Activated naive CD8-positive, alpha-beta T cell treated with anti-CD3 and anti-CD28 coated beads, Interleukin-2, amount 10 ng/mL, durations not matched to agents 7 days and 5 days (primary cell): Measurements from ENCODE around the gene NFIB. TPM values are rescaled to one million over a fixed set of nuclear protein-coding genes. Genes with fewer than 3 reads are reported as not detected.

Experiments used
- ATAC-seq: fragments of 150-1000 bp; cut with Tn5 transposase; one replicate; pipeline ENCODE4 v1.10.0; 2021; ENCODE audit warnings: low read depth, moderate library complexity
- POLR2A ChIA-PET: fragments of 350-600 bp; sonication (Branson Sonifier 250); formaldehyde crosslinking; loops from one replicate; lab custom pipeline; 2021; ENCODE audit warnings: antibody characterized with exemption; lab: Charles Lee
- DNase-seq: peaks from one replicate; pipeline ENCODE4 v3.0.0; 2021
- H3K27ac Mint-ChIP-seq: one replicate; pipeline ENCODE4 v1.8.0; 2022; ENCODE audit warnings: mild to moderate bottlenecking, mixed read lengths
- H3K27me3 Mint-ChIP-seq: one replicate; pipeline ENCODE4 v1.8.0; 2022; ENCODE audit warnings: mild to moderate bottlenecking, moderate library complexity, mixed read lengths
- H3K36me3 Mint-ChIP-seq: one replicate; pipeline ENCODE4 v1.8.0; 2021; ENCODE audit warnings: mild to moderate bottlenecking, mixed read lengths
- H3K4me1 Mint-ChIP-seq: one replicate; pipeline ENCODE4 v1.8.0; 2021; ENCODE audit warnings: mixed read lengths
- H3K4me3 Mint-ChIP-seq: one replicate; pipeline ENCODE4 v1.8.0; 2022; ENCODE audit warnings: mild to moderate bottlenecking, moderate library complexity, mixed read lengths
- H3K9me3 Mint-ChIP-seq: one replicate; pipeline ENCODE4 v1.8.0; 2021; ENCODE audit warnings: mixed read lengths
- total RNA-seq, 2 experiments: library from RNA; stranded (reverse); gene quantifications; one replicate each; pipeline ENCODE4 v1.2.3, GENCODE V29; 2021

Gene NFIB
- total RNA-seq, 2 experiments from 2014 or later: not detected

DNA sequence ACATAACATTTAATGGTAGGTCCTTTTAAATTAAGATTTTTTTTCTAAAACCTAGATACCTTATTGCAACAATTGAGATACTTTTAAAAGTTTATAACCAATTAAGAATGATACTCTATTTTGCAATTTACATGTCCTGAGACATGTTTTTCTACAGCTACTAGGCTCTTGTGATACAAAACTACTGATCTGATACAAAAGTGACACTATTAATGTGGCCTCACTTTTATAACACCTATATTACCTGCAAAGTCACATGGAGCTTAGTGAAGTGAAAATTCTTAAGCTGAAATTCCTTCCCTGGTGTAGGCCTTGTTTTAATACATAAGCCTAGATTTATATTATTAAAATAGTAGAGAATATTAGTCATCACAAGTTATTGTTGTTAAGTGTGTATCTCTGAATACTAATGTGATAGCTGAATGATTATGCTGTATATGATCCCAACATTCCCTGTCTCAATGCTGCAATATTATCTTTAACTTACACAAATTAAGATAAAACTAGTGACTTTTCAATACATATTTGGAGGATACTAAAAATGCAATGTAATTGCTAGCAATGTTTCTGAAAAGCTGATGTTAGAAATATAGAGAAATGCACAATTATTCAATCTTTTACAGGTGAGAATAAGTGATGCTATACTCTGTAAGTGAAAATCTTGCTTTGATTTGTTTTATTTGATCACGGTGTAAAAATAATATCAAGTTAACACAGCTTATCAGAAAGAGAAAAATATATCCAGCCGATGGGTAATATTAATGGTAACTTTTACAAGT, 2.6 kb downstream of the NFIB start:
- Mint-ChIP-seq H3K4me1 (peaks cover 14% of the 10 kb centered on the region), H3K27ac (no peak overlapping the region), H3K27me3 (peaks cover 39% of the 10 kb centered on the region), H3K9me3 (no peaks in the 10 kb centered on the region), H3K36me3 (peaks cover 6% of the 10 kb centered on the region), H3K4me3 (no peak overlapping the region)
- POLR2A ChIA-PET: no interaction called here
- DNase-seq (no peak), ATAC-seq (no peak)

DNA sequence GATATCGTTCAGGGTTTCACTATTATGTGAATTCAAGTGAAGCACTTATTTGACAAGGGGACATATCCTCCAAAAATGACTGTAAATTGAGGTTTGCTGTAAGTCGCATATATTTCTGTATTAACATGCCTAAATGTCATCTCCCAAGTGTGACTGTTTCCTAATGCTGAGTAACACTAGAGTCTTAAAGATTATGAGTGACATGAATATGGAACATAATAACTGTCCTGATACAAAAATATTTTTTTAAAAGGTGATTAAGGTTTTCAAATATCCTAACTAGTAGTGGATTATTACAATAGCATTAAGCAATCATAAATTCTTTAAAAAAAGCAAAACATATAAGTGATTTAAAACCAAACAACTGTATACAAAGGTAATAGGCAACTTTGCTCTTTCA, 3.6 kb downstream of the NFIB start:
- Mint-ChIP-seq H3K36me3 (peaks cover 6% of the 10 kb centered on the region), H3K27ac (no peak overlapping the region), H3K9me3 (no peaks in the 10 kb centered on the region), H3K4me3 (no peak overlapping the region), H3K27me3 (peaks cover 33% of the 10 kb centered on the region), H3K4me1 (peaks cover 11% of the 10 kb centered on the region)
- ATAC-seq: no peak
- DNase-seq: no peak
- POLR2A ChIA-PET: no interaction called here

DNA sequence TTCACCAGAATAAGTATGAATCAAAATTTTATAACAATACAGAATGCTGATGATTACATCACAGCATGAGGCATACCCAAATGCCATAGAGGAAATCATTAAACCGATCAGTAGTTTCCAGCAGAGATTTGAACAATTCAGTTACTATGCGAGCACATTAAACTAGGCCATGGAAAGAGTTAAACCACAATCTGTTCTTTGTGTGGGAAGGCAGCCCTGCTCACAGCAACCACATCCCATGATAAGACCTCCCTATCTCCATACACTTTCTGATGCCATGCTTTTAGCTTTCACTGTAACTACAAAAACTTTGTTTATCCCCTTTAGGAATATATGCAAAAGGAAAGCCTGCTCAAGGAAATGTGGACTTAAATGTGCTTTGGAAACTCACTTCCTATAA, 4.5 kb downstream of the NFIB start:
- peaks cover 36% of the 10 kb centered on the region for H3K27me3 Mint-ChIP-seq
- no peak for ATAC-seq
- H3K36me3 Mint-ChIP-seq: peaks cover 6% of the 10 kb centered on the region
- H3K4me1 Mint-ChIP-seq: peaks cover 8% of the 10 kb centered on the region
- no peak overlapping the region for H3K27ac Mint-ChIP-seq
- no peaks in the 10 kb centered on the region for H3K9me3 Mint-ChIP-seq
- H3K4me3 Mint-ChIP-seq: no peak overlapping the region
- POLR2A ChIA-PET: no interaction called here
- no peak for DNase-seq

DNA sequence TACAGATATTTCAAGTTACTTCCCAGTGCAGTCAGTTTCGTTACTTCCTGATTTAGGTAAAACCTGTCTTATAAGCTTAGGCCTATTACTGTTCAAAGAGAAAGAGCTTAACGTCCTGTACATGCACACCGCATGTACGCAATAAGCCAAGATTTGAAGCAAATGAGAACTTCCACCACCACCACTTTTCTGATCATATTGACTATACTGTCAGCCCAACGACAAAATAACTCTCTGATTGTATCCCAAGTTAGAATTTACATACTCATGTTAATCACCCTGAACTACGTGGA, 5.1 kb downstream of the NFIB start:
- no peak overlapping the region for H3K27ac Mint-ChIP-seq
- POLR2A ChIA-PET: no interaction called here
- no peak for ATAC-seq

GRCh38 chr9:14307989-14308852, 5.7 kb downstream of the NFIB start:
- H3K9me3 Mint-ChIP-seq: no peaks in the 10 kb centered on the region
- DNase-seq: no peak
- no peak overlapping the region for H3K27ac Mint-ChIP-seq
- H3K4me3 Mint-ChIP-seq: no peak overlapping the region
- ATAC-seq: no peak
- peaks cover 30% of the 10 kb centered on the region for H3K27me3 Mint-ChIP-seq
- peaks cover 2% of the 10 kb centered on the region for H3K4me1 Mint-ChIP-seq
- no peaks in the 10 kb centered on the region for H3K36me3 Mint-ChIP-seq
- POLR2A ChIA-PET: no interaction called here

More for the DNA sequence above, 5.1 kb downstream of the NFIB start:
- peaks cover 35% of the 10 kb centered on the region for H3K27me3 Mint-ChIP-seq
- no peaks in the 10 kb centered on the region for H3K9me3 Mint-ChIP-seq
- no peak for DNase-seq
- peaks cover 4% of the 10 kb centered on the region for H3K36me3 Mint-ChIP-seq
- H3K4me3 Mint-ChIP-seq: no peak overlapping the region
- H3K4me1 Mint-ChIP-seq: peaks cover 6% of the 10 kb centered on the region

DNA sequence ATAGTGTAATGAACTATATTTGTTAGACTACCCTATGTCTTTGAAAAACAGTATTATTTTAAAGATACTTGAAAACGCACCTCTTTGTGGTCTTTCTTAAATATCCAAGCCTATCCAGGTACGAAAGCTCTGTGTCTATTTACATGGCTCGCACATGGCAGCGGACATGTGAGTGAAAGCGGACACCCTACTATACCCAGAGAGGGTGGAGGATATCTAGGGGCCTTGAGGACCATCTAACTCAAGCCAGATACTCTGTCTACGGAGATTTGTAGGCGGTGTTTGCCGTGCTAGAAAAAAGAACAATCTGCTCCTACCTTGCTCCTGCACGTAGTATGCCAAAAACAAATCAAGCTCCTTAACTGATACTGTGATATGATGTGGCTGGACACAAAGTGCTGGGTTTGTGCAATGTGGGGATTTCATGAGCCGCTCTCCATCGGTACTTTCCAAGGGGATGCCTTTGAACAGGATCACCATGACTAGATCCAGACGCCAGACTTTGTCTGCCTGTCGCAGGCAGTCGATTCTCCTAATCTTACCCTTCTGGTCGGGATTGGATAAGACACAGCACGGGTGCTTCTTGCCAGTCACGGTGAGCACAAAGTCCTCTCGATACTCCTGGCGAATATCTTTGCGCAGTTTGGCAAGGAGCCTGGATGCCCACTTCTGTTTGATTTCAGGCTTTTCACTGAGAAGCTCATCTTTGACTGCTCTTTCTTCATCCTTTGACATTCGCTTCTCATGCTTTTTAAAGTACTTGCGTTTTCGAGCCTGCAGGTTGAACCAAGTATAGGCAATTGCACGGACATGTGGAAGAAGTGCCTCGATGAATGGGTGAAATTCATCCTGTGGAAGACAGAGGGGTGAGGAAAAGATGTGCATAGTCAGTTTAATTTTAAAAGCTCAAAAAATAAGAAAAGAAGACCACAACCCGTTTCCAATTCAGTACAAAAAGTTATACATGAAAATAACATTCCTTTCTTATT, 7.0 kb downstream of the NFIB start:
- DNase-seq (no peak), ATAC-seq (no peak)
- H3K27me3 Mint-ChIP-seq: peaks cover 24% of the 10 kb centered on the region
- H3K27ac Mint-ChIP-seq: no peak overlapping the region
- H3K4me3 Mint-ChIP-seq: no peak overlapping the region
- POLR2A ChIA-PET: no interaction called here
- no peaks in the 10 kb centered on the region for H3K4me1 Mint-ChIP-seq
- no peaks in the 10 kb centered on the region for H3K36me3 Mint-ChIP-seq
- H3K9me3 Mint-ChIP-seq: no peaks in the 10 kb centered on the region

- H3K9me3 Mint-ChIP-seq: no peaks in the 10 kb centered on the region
- no peak for ATAC-seq
Observed at GRCh38 chr9:14306188-14306587, 7.8 kb downstream of the NFIB start.

DNA sequence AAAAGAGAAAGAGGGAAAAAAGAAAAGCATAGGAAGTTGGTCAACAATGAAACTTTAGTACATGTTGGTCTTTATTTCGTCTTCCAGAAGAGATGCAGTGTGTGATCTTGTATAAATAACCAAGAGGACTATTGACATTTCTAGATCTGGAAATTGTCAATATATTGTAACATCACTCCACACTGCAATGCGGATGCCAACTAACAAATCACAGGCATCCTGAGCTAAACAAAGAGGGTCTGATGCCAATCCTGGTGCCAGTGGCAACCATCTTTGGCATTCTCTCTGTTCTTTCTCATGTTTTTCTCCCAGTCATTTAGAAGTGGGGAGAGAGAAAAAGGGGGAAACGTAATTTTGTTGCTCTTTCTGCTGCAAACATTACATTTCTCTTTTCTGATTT, 9.7 kb downstream of the NFIB start:
- DNase-seq: no peak
- no peak overlapping the region for H3K27ac Mint-ChIP-seq
- H3K27me3 Mint-ChIP-seq: peaks cover 21% of the 10 kb centered on the region
- no peak for ATAC-seq
- POLR2A ChIA-PET: no interaction called here
- H3K36me3 Mint-ChIP-seq: no peaks in the 10 kb centered on the region
- H3K9me3 Mint-ChIP-seq: no peaks in the 10 kb centered on the region
- no peaks in the 10 kb centered on the region for H3K4me1 Mint-ChIP-seq
- no peak overlapping the region for H3K4me3 Mint-ChIP-seq

More at GRCh38 chr9:14306188-14306587, 7.8 kb downstream of the NFIB start:
- POLR2A ChIA-PET: no interaction called here
- DNase-seq: no peak
- no peak overlapping the region for H3K27ac Mint-ChIP-seq
- H3K4me1 Mint-ChIP-seq: no peaks in the 10 kb centered on the region
- no peak overlapping the region for H3K4me3 Mint-ChIP-seq
- peaks cover 18% of the 10 kb centered on the region for H3K27me3 Mint-ChIP-seq
- no peaks in the 10 kb centered on the region for H3K36me3 Mint-ChIP-seq

GRCh38 chr9:14303521-14303920, 10.4 kb downstream of the NFIB start:
- POLR2A ChIA-PET: no interaction called here
- ATAC-seq: no peak
- H3K4me1 Mint-ChIP-seq: no peaks in the 10 kb centered on the region
- no peaks in the 10 kb centered on the region for H3K36me3 Mint-ChIP-seq
- no peaks in the 10 kb centered on the region for H3K9me3 Mint-ChIP-seq
- no peak overlapping the region for H3K4me3 Mint-ChIP-seq
- no peak for DNase-seq
- H3K27ac Mint-ChIP-seq: no peak overlapping the region
- H3K27me3 Mint-ChIP-seq: peaks cover 22% of the 10 kb centered on the region

DNA sequence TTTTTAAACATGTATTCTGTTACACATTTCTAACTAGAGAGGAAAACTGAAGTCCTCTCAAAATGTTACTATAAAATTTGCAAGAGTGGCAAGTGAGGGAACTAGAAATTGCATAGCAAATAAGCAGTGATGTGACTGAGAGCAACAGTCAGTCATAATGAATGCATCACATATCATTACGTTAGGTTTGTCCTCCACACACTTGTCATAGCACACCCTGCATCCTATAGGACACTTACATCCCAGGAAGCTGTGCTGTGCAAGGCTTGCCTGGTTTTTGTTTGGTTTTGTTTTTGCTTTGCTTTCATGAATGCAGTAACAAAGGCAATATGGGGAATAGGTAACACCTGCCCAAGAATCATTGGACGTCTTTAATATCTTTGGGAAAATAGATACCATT, 10.8 kb downstream of the NFIB start:
- Mint-ChIP-seq H3K27me3 (peaks cover 22% of the 10 kb centered on the region), H3K9me3 (no peaks in the 10 kb centered on the region)

DNA sequence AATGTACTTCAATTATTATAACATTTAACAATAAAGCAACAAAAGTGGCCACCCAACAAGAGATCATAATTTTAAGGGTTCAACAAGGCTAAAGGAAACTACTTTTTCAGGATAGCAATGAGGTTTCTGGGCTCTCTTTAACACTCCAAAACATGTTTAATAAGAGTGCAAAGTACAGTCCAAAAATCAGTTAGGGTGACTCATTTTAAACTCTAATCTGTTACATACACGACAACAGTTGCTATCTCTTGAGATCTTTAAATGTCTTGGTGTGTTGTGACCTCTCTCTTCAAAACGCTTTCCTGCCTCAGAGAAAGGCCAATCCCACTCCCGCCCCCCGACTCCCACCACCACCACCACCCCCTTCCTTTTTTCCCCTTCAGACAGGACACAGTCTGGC, 11.5 kb downstream of the NFIB start:
- Mint-ChIP-seq H3K36me3 (no peaks in the 10 kb centered on the region), H3K27ac (no peak overlapping the region), H3K27me3 (peaks cover 22% of the 10 kb centered on the region), H3K4me3 (no peak overlapping the region), H3K4me1 (no peaks in the 10 kb centered on the region), H3K9me3 (no peaks in the 10 kb centered on the region)
- POLR2A ChIA-PET: no interaction called here
- ATAC-seq (no peak), DNase-seq (no peak)

More for the DNA sequence above, 10.8 kb downstream of the NFIB start:
- DNase-seq: no peak
- POLR2A ChIA-PET: no interaction called here
- ATAC-seq: no peak
- no peaks in the 10 kb centered on the region for H3K36me3 Mint-ChIP-seq
- H3K4me3 Mint-ChIP-seq: no peak overlapping the region
- no peak overlapping the region for H3K27ac Mint-ChIP-seq
- no peaks in the 10 kb centered on the region for H3K4me1 Mint-ChIP-seq

DNA sequence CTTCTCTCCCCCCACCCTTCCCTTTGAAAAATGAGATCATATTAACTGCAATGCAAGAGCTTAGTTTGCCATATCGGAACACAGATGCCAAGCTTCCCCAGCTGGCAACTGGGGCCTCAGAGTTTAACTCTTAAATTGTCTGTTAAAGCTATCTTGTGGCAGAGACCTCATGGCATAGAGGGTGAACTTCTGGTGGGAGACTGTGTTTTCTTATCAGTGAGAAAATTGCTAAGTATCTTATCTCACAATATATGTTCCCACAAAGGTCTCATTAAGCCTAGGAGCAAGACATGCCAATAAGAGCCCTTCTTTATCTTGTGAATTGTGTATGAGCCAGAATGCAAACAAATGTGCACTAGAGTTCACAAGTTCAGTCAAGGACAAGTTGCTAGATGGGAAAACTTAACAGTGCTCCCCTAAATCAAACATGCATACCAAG, 12.3 kb downstream of the NFIB start:
- POLR2A ChIA-PET: no interaction called here
- no peaks in the 10 kb centered on the region for H3K9me3 Mint-ChIP-seq

GRCh38 chr9:14301006-14301405, 12.9 kb downstream of the NFIB start:
- H3K4me3 Mint-ChIP-seq: no peak overlapping the region
- H3K9me3 Mint-ChIP-seq: no peaks in the 10 kb centered on the region
- peaks cover 19% of the 10 kb centered on the region for H3K27me3 Mint-ChIP-seq
- H3K4me1 Mint-ChIP-seq: no peaks in the 10 kb centered on the region
- ATAC-seq: no peak
- no peak for DNase-seq
- no peaks in the 10 kb centered on the region for H3K36me3 Mint-ChIP-seq
- H3K27ac Mint-ChIP-seq: no peak overlapping the region
- POLR2A ChIA-PET: no interaction called here

More for the DNA sequence above, 12.3 kb downstream of the NFIB start:
- H3K4me1 Mint-ChIP-seq: no peaks in the 10 kb centered on the region
- no peak overlapping the region for H3K4me3 Mint-ChIP-seq
- H3K27me3 Mint-ChIP-seq: peaks cover 19% of the 10 kb centered on the region
- H3K27ac Mint-ChIP-seq: no peak overlapping the region
- DNase-seq (no peak), ATAC-seq (no peak)
- H3K36me3 Mint-ChIP-seq: no peaks in the 10 kb centered on the region
